Measurements from ENCODE around the gene THAP8. TPM values are rescaled to one million over a fixed set of nuclear protein-coding genes. Genes with fewer than 3 reads are reported as not detected.

THAP8 gene
- total RNA-seq, 2 experiments from 2014 or later = 0.38 to 0.53 TPM

- Mint-ChIP-seq H3K27ac (no peak overlapping the region), H3K9me3 (no peaks in the 10 kb centered on the region), H3K36me3 (ENCODE audit: low read depth) (peaks cover 4% of the 10 kb centered on the region), H3K4me1 (ENCODE audit: low read depth) (peaks cover 19% of the 10 kb centered on the region), H3K27me3 (peaks cover 18% of the 10 kb centered on the region), H3K4me3 (peak overlapping the region; percentile 4)
- intact Hi-C loops (cut with DNase I, micrococcal nuclease) = no loop called here
- peaks cover 34% of the 10 kb centered on the region for H3K4me1 ChIP-seq (ENCODE audit: insufficient read depth, low read length)
- ChIA-PET POLR2A (interaction anchor here (1.0 kb wide), 1 partner anchor 23 kb away, joined by 3 read pairs; the partner anchor contains the start of gene ALKBH6), CTCF (interaction anchor here (0.7 to 1.3 kb wide), 2 partner anchors 23 to 58 kb away, joined by 3 to 4 read pairs; partner anchors contain the start of gene ALKBH6)
- peaks cover 10 to 16% of the 10 kb centered on the region in 2 experiments for H3K27me3 ChIP-seq (ENCODE audit: control insufficient read depth in 1 of 2, insufficient read depth in 2 of 2, low read length in 2 of 2)
- DNase-seq (no peak), ATAC-seq (ENCODE audit: poor library complexity) (no peak)
- H3K27ac ChIP-seq (ENCODE audit: low read depth in 1 of 2, low read length in 2 of 2) = no peak overlapping the region
- TF ChIP-seq, protein P1, sequence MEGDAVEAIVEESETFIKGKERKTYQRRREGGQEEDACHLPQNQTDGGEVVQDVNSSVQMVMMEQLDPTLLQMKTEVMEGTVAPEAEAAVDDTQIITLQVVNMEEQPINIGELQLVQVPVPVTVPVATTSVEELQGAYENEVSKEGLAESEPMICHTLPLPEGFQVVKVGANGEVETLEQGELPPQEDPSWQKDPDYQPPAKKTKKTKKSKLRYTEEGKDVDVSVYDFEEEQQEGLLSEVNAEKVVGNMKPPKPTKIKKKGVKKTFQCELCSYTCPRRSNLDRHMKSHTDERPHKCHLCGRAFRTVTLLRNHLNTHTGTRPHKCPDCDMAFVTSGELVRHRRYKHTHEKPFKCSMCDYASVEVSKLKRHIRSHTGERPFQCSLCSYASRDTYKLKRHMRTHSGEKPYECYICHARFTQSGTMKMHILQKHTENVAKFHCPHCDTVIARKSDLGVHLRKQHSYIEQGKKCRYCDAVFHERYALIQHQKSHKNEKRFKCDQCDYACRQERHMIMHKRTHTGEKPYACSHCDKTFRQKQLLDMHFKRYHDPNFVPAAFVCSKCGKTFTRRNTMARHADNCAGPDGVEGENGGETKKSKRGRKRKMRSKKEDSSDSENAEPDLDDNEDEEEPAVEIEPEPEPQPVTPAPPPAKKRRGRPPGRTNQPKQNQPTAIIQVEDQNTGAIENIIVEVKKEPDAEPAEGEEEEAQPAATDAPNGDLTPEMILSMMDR (IDR thresholded peaks at IDR 0.05) = no peak
- H3K4me3 ChIP-seq (ENCODE audit: low read length) = no peak overlapping the region
- no peaks in the 10 kb centered on the region for H3K36me3 ChIP-seq (ENCODE audit: insufficient read depth, low read length)
- H3K9me3 ChIP-seq (ENCODE audit: control insufficient read depth in 1 of 2, insufficient read depth in 1 of 2, low read length in 2 of 2) = peaks cover 0 to 15% of the 10 kb centered on the region in 2 experiments
Observed at GRCh38 chr19:35990771-35991730, 63.0 kb downstream of the THAP8 start.

DNA sequence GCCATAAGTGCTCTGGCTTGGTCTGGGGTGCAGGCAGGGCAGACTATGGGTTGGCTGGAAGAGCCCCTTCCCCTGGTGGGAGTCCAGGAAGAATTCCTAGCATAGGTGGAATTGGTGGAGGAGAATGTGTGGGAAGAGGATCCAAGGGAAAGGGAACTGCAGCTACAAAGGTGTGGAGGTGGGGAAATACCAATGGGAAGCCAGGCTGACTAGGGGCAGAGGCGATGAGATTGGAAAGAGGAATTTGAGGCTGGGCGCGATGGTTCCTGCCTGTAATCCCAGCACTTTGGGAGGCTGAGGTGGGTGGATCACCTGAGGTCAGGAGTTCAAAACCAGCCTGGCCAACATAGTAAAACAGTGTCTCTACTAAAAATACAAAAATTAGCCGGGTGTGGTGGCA lies 63.9 kb downstream of the THAP8 start:
- H3K9me3 Mint-ChIP-seq = no peaks in the 10 kb centered on the region
- ChIA-PET CTCF (no interaction called here), POLR2A (no interaction called here)
- Histone ChIP-seq H3K9me3 (ENCODE audit: control insufficient read depth in 1 of 2, insufficient read depth in 1 of 2, low read length in 2 of 2) (peaks cover 0 to 18% of the 10 kb centered on the region in 2 experiments), H3K36me3 (ENCODE audit: insufficient read depth, low read length) (no peaks in the 10 kb centered on the region), H3K27ac (ENCODE audit: low read depth in 1 of 2, low read length in 2 of 2) (no peak overlapping the region), H3K4me1 (ENCODE audit: insufficient read depth, low read length) (peaks cover 26% of the 10 kb centered on the region), H3K27me3 (ENCODE audit: control insufficient read depth in 1 of 2, insufficient read depth in 2 of 2, low read length in 2 of 2) (peaks cover 19 to 23% of the 10 kb centered on the region in 2 experiments), H3K4me3 (ENCODE audit: low read length) (no peak overlapping the region)
- DNase-seq (no peak), ATAC-seq (ENCODE audit: poor library complexity) (no peak)
- peaks cover 27% of the 10 kb centered on the region for H3K27me3 Mint-ChIP-seq
- H3K4me3 Mint-ChIP-seq = no peak overlapping the region
- H3K4me1 Mint-ChIP-seq (ENCODE audit: low read depth) = peaks cover 13% of the 10 kb centered on the region
- intact Hi-C loops (cut with DNase I, micrococcal nuclease) = no loop called here
- H3K36me3 Mint-ChIP-seq (ENCODE audit: low read depth) = peaks cover 4% of the 10 kb centered on the region
- no peak overlapping the region for H3K27ac Mint-ChIP-seq
- TF ChIP-seq, protein P1 (IDR thresholded peaks at IDR 0.05) = no peak

DNA sequence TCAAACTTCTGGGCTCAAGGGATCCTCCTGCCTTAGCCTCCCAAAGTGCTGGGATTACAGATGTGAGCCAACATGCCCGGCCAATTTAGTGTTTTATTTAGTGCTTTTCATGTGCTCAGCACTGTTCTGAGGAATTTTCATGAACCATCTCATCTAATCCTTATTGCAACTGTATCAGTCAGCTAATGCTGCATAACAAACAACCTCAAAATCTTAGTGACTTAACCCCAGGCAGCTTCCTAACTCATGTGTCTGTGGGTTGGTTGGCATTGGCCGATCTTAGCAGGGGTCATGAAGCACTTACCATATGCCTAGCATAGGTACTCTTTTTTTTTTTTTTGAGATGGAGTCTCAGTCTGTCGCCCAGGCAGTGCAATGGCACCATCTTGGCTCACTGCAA lies 65.3 kb downstream of the THAP8 start:
- H3K4me3 ChIP-seq (ENCODE audit: low read length) = no peak overlapping the region
- peaks cover 16% of the 10 kb centered on the region for H3K4me1 ChIP-seq (ENCODE audit: insufficient read depth, low read length)
- no peak for ATAC-seq (ENCODE audit: poor library complexity)
- no peaks in the 10 kb centered on the region for H3K36me3 ChIP-seq (ENCODE audit: insufficient read depth, low read length)
- peaks cover 0 to 18% of the 10 kb centered on the region in 2 experiments for H3K9me3 ChIP-seq (ENCODE audit: control insufficient read depth in 1 of 2, insufficient read depth in 1 of 2, low read length in 2 of 2)
- peaks cover 8% of the 10 kb centered on the region for H3K4me1 Mint-ChIP-seq (ENCODE audit: low read depth)
- TF ChIP-seq, protein P1 (IDR thresholded peaks at IDR 0.05) = no peak
- no peaks in the 10 kb centered on the region for H3K36me3 Mint-ChIP-seq (ENCODE audit: low read depth)
- no peak overlapping the region for H3K4me3 Mint-ChIP-seq
- no peaks in the 10 kb centered on the region for H3K9me3 Mint-ChIP-seq
- H3K27me3 Mint-ChIP-seq = peaks cover 40% of the 10 kb centered on the region
- ChIA-PET POLR2A (no interaction called here), CTCF (no interaction called here)
- H3K27ac ChIP-seq (ENCODE audit: low read depth in 1 of 2, low read length in 2 of 2) = no peak overlapping the region
- intact Hi-C loops (cut with DNase I, micrococcal nuclease) = no loop called here
- no peak for DNase-seq
- peaks cover 23 to 30% of the 10 kb centered on the region in 2 experiments for H3K27me3 ChIP-seq (ENCODE audit: control insufficient read depth in 1 of 2, insufficient read depth in 2 of 2, low read length in 2 of 2)
- no peak overlapping the region for H3K27ac Mint-ChIP-seq

Data from CD4-positive, alpha-beta T cell (primary cell).